NCI-H1105 (cell line): ENCODE results near the gene PRMT7.

ENCODE experiments used
- DNase-seq: peaks from one replicate; lab custom pipeline; 2025; lab: John Stamatoyannopoulos, UW

PRMT7 gene

DNA sequence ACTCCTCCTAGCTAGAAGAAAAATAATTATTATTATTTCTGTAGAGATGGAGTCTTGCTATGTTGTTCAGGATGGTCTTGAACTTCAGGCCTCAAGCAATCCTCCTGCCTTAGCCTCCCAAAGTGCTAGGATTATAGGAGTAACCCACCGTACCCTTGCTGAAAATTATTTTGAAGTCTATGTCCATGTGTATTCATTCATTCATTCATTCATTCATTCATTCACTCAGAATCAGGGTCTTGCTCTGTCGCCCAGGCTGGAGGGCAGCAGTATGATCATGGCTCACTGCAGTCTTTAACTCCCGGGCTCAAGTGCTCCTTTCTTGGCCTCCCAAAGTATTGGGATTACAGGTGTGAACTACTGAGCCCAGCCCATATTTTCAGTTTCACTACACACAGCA lies 4.2 kb upstream of the PRMT7 start:
- DNase-seq, result no peak

DNA sequence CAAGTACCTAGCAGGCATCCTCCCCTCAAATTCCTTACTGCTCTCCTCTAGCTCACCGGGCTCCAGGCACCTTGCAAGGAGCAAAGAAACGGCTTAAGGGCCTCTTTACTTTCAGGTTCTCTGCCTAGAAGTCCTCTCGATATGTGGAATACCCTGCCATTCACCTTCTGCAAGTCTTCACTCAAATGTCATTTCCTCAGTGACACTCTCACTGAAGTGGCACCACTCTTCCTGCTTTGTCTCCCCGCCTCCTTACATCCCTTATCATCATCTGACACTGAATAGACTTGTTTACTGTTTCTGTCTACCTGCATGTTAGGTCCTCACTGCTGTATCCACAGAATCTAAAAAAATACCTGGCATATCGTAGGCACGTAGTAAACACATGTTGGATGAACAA lies 1.0 kb upstream of the PRMT7 start:
- no peak for DNase-seq

GRCh38 chr16:68310437-68310773 lies 414 bp upstream of the PRMT7 start:
- no peak for DNase-seq

DNA sequence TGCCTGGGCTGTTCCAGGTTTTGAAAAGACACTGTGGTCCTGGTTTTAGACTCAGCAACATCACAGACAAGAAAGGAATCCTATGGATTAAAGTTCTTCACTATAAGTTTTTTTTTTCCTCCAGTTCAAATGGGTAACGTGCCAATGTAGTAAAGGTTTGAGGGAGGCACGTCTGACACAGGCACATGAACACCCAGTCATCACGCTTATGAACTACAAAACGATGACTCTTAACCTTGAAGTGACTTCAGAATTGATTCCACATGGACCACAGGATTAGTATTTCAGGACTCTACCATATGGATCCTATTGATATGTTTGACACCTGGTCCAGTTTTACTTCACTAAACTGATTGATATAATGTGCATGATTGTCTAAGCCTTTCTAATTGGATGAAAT lies 2.3 kb downstream of the PRMT7 start:
- no peak for DNase-seq

- no peak for DNase-seq
Observed at GRCh38 chr16:68319185-68319908, 8.5 kb downstream of the PRMT7 start.

DNA sequence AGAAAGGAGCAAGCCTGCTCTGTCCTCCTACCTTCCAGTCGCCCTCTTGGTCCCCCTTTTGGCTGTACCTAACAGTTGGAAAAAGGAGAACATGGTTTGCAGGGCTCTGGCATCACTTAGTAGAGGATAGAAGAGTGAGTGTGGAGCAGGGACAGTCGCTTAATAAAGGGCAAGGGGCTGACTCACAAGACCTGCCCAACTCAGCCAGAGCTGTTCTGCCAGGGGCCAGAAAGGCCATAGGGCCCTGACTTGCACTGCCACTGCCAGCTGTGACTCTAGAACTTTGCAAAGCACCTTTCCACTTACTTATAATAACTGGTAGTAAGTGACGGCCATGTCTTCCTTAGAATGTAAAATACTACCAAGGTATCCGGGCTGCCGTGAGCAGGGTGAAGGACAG lies 13.5 kb downstream of the PRMT7 start:
- no peak for DNase-seq

- no peak for DNase-seq
Observed at GRCh38 chr16:68324780-68325357, 14.1 kb downstream of the PRMT7 start.

DNA sequence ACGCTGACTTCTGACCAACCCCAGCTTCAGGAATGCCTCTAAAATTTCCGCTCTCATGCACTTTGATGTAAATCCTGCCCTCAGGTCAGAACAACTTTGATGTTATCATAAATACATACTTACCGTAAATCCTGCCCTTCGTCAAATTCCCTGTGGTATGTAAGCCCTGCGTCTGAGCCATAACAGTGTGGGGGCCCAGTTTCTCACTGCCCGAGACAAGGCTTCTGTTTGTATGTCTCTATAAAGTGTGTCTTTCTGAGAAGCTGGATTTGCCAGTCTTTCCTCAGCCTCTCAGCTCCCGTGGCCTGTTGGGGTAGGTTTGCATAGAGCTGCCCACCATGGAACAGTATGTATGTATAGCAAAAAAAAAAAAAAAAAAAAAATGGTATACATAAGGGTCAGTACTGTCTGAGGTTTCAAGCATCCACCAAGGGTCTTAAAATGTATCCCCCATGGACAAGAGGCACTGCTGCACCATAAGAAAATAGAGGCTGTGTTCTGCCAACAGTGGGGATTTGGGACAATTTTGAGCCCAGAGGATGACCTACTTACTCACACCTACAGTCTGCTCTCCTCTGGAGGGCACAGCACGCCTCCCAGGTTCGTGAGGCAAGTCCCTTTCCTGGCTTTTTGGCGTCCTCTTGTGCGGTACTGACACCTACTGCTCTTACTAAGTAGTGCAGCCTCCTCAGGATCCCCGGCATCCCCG lies 17.5 kb downstream of the PRMT7 start:
- peak; percentile 62 for DNase-seq

DNA sequence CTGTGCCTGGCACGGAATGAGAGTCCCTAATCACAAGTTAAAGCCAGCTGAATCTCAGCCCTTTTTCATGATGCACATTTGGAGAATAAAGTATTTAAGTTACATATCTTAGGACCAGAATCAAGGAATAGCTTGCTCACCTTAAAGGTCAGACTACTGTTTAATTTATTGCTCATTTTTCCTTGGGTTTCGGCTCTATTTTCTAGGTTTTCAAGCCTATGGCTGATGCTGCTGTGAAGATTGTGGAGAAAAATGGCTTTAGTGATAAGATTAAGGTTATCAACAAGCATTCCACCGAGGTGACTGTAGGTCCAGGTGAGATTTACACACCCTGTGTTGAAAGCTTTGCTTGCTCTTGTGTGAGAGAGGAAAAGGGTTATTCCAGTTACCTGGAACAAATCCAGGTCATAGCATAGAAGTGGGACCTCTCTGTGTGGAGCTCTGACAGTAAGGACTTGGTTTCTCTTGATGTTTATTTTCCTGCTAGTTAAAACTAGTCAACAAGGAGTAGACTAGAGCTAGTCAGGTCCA lies 18.1 kb downstream of the PRMT7 start:
- DNase-seq, result no peak

DNA sequence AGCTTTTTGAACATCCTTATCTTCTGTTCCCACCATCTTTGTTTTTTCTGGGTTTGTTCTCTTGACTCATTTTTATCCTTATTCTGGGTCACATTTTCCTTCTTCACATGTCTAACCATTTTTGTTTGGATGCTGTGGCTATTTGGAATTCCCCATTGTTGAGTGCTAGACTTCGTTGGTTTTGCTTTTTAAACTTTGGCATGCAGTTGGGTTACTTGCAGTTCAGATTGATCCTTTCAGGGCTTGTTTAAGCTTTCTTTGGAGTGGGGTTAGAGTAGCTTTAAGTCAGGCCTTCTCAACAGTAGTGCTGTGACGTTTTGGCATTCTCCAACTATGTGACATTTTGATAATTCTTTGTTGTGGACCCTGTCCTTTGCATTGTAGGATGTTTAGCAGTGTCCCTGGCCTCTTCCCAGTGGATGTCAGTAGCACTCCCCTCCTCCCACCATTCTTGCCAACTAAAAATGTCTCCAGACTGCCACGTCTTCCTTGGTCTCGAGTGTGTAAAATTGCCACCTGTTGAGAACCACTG lies 21.1 kb downstream of the PRMT7 start:
- DNase-seq, result no peak

DNA sequence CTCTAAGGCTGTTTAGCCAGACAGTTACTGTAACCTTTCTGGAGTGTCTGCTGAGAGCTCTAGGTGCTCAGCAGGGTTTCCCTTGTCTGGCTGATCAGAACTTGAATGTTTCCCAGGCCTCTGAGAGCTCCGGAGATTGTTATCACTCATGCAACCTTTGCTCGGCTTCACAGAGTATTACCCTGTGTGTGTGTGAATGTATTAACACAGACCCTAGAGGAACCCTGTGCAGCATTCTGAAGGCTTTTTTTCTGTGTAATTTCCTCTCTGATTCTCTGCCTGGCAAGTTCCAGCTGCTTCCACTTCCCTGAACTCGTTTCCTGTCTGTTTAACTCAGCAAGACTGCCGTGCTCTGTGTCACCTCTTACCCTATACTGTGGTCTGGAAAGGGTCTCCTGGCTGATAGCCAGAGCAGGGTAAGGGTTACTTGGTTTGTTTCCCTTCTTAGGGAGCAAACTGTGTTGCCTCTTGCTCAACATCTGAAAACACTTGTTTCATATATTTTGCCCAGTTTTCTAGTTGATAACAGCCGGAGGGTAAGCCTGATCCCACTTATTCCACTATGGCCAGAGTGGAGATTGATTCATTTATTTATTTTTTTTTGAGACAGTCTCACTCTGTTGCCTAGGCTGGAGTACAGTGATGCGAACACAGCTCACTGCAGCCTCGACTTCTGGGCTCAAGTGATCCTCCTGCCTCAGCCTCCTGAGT lies 21.7 kb downstream of the PRMT7 start:
- no peak for DNase-seq

DNA sequence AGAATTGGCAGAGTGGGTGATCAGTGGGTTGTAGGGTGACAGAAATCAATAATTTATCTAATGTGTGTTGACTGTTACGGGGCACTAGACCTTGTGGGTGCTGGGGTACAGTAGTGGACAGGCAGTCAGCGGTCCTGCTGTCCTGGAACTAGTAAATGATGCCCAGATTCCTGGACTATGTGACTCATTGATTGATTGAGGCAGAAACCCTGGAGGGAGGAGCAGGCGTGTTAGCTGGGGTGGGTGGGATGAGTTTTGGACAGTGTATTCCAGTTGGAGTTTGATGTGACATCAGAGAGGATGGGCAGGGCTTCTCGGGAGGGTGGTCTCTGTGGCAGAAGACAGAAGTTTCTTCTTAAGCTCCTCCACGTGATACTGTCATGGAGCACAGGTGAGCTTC lies 24.4 kb downstream of the PRMT7 start:
- DNase-seq, result no peak

DNA sequence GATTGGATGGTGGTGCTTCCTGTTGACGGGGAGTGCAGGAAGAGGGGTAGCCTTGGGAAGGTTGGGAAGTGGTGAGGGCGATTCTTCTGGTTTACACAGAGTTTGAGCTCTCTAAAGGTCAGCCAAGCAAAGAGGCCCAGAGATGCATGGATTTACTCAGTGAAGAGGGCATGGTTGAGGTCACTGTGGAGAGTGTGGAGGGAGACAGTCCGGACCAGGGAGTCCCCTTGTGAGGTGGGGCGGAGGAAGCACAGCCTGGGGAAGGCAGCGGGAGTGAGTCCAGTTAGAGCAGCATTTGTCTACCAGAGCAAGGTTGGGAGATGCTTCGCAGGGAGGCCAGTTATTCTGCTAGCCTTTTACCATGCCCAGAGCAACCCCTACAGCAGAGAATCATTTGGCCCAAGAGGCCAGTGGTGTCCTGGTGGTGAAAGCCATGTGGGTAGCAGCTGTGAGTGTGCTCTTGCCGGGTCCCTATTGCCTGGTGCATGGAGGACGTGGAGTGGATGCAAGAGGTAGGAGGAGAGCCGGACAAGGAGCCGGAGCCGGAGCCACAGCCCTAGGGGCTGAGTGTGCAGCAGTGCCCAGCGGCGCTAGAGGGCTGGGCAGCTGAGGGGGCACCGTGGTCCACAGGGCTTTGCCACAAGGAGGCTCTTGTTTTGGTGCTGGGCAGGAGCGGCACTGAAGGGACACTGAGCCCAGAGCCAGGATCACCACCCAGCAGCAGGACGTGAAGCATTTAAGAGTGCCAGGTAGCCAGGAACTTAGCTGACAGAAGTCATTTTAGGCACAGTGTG lies 27.7 kb downstream of the PRMT7 start:
- DNase-seq, result no peak

DNA sequence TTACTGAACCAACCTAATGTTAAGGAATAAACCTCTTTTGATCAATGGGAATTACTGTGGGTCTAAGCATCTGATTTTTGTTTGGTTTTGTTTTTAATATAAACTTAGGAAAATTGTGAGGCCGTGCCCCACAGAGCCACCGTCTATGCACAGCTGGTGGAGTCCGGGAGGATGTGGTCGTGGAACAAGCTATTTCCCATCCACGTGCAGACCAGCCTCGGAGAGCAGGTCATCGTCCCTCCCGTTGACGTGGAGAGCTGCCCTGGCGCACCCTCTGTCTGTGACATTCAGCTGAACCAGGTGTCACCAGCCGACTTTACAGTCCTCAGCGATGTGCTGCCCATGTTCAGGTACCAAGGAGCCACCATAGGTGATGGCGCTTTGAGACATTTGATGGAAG lies 28.4 kb downstream of the PRMT7 start:
- DNase-seq, result no peak

- DNase-seq, result no peak
Observed at GRCh38 chr16:68342620-68343019, 31.8 kb downstream of the PRMT7 start.

DNA sequence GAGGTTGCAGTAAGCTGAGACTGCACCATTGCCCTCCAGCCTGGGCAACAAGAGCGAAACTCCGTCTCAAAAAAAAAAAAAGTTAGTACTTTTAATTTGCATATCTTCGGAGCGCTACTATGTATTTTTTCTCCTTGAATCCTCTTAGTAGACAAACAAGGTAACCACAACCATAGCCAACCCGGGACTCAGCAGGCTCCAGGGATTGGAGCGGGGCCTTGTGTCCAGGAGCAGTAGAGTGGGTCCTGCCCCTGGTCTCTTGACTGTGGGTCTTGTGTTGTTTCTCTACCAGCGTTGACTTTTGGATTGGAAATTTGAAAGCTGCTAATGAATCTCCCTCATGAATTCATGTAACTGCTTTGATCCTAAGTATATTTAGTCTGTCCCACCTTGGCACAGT lies 32.3 kb downstream of the PRMT7 start:
- no peak for DNase-seq

- no peak for DNase-seq
Observed at GRCh38 chr16:68344252-68344651, 33.4 kb downstream of the PRMT7 start.

GRCh38 chr16:68345351-68345810 lies 34.6 kb downstream of the PRMT7 start:
- no peak for DNase-seq

DNA sequence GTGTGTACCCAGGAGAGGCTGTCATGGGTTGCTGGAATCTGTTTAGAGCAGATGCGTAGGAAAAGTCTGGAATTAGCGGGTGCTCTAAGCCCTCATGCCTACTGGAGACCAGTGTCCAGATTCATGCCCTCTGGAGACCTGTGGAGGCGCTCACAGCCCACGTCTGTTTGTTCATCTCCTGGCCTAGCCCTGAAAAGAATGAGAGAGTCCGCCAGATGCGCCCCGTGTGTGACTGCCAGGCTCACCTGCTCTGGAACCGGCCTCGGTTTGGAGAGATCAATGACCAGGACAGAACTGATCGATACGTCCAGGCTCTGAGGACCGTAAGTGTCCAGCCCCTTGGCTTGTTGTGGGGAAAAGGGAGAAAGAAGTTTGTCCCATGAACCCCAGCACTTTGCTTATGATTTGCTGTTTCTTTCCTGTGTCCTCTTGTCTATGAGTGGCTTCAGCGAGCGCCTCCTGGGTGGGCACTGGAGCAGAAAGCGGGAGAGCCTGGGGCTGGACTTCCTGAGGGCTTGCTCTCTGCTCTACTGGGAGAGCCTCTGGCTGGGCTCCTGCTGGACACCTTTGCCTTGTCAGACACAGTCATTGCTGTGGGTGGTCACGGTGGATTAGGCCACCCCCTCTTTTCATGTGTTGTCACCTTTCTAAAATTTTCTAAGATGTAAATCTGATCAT lies 35.3 kb downstream of the PRMT7 start:
- DNase-seq, result no peak

- DNase-seq, result no peak
Observed at GRCh38 chr16:68346892-68347480, 36.2 kb downstream of the PRMT7 start.

DNA sequence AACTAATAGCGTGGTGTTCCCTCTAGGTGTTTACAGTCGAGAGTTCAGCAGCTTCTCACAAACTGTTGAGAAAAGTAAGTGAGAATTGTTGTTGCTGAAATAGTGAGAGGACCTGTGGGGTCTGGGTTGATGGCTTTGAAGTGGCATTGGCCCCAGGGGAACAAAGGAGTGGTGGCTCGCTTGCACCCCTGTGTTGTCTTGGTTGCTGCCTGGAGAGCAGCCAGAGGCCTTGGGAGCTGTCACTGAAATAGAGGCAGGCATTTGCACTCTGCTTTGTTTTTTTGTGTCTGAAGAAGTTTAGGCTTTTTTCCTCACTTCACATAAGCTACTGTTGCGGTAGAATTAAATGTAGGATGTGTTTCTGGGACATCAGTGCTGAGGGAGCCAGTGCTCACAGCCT lies 36.8 kb downstream of the PRMT7 start:
- DNase-seq, result no peak
